H1 (cell line): ENCODE measurements around the gene BLTP3B. TPM values are rescaled to one million over a fixed set of nuclear protein-coding genes. Genes with fewer than 3 reads are reported as not detected.

Experiments
- ASH2L ChIP-seq: fragments of 200-600, 300-600 bp; sonication (generic); IDR thresholded peaks from one replicate; pipeline ENCODE4 v1.7.1; 2017; ENCODE audit warnings: low read length
- ATF3 ChIP-seq: IDR thresholded peaks from 2 replicates; pipeline ENCODE4 v1.6.1; 2011; ENCODE audit warnings: low read depth, mild to moderate bottlenecking, low read length; ENCODE audit not compliant: insufficient read depth
- EP300 ChIP-seq, 2 experiments: IDR thresholded peaks; 1 replicate in 1 of 2; 2 replicates in 1 of 2; pipeline ENCODE4 v1.6.1; 2011 to 2012; ENCODE audit warnings: low read depth in 2 of 2, low read length in 2 of 2, mild to moderate bottlenecking in 2 of 2, borderline replicate concordance in 1 of 2, inconsistent platforms in 1 of 2, moderate library complexity in 1 of 2
- EZH2 ChIP-seq: fragments of 200-600 bp; sonication (generic); IDR thresholded peaks from 2 replicates; pipeline ENCODE4 v1.7.1; 2012; ENCODE audit warnings: low read depth, mild to moderate bottlenecking, moderate library complexity, low read length, inconsistent platforms; ENCODE audit not compliant: severe bottlenecking
- GABPA ChIP-seq: IDR thresholded peaks from 2 replicates; pipeline ENCODE4 v1.6.1; 2011; ENCODE audit warnings: mild to moderate bottlenecking, low read length, moderate library complexity, borderline replicate concordance; ENCODE audit not compliant: insufficient read depth
- JUND ChIP-seq: IDR thresholded peaks from 2 replicates; pipeline ENCODE4 v1.6.1; 2011; ENCODE audit warnings: mild to moderate bottlenecking, improper control_type of control experiment, low read length
- KDM5A ChIP-seq: fragments of 200-600 bp; IDR thresholded peaks from 2 replicates; pipeline ENCODE4 v1.7.1; 2012; ENCODE audit warnings: mild to moderate bottlenecking, low read length, inconsistent platforms, mixed read lengths
- NRF1 ChIP-seq: IDR thresholded peaks from 2 replicates; pipeline ENCODE4 v1.6.1; 2011; ENCODE audit warnings: mild to moderate bottlenecking, low read depth, low read length, improper control_type of control experiment
- PHF8 ChIP-seq: fragments of 200-600 bp; sonication (generic); conservative IDR thresholded peaks from 2 replicates; pipeline ENCODE4 v1.7.1; 2012; ENCODE audit warnings: low read depth, mild to moderate bottlenecking, inconsistent platforms, low read length, moderate library complexity
- POLR2AphosphoS5 ChIP-seq: IDR thresholded peaks from 2 replicates; pipeline ENCODE4 v1.6.1; 2011; ENCODE audit warnings: low read depth, low read length
- POU5F1 ChIP-seq: IDR thresholded peaks from 2 replicates; pipeline ENCODE4 v1.6.1; 2011; ENCODE audit warnings: low read depth, mild to moderate bottlenecking, low read length, moderate library complexity
- RAD21 ChIP-seq, 2 experiments: IDR thresholded peaks in 1 of 2; conservative IDR thresholded peaks in 1 of 2; 2 replicates each; pipeline ENCODE4 v1.6.1; 2011; ENCODE audit warnings: low read depth in 2 of 2, low read length in 2 of 2, improper control_type of control experiment in 1 of 2, inconsistent platforms in 1 of 2, mild to moderate bottlenecking in 1 of 2, moderate library complexity in 1 of 2
- RFX5 ChIP-seq: IDR thresholded peaks from 2 replicates; pipeline ENCODE4 v1.6.1; 2011; ENCODE audit warnings: low read depth, low read length, improper control_type of control experiment, borderline replicate concordance
- SAP30 ChIP-seq: fragments of 300-600 bp; sonication (generic); IDR thresholded peaks from 2 replicates; pipeline ENCODE4 v1.7.1; 2012; ENCODE audit warnings: low read length, moderate library complexity, mild to moderate bottlenecking, inconsistent platforms; ENCODE audit not compliant: insufficient read depth, insufficient replicate concordance
- SIN3A ChIP-seq, 2 experiments: IDR thresholded peaks in 1 of 2; conservative IDR thresholded peaks in 1 of 2; 2 replicates each; pipeline ENCODE4 v1.6.1; 2011 to 2012; ENCODE audit warnings: low read length in 2 of 2, improper control_type of control experiment in 1 of 2, low read depth in 1 of 2, mild to moderate bottlenecking in 1 of 2
- TAF1 ChIP-seq: IDR thresholded peaks from 2 replicates; pipeline ENCODE4 v1.6.1; 2011; ENCODE audit warnings: mild to moderate bottlenecking, low read depth, low read length
- TAF7 ChIP-seq: optimal IDR thresholded peaks from 2 replicates; pipeline ENCODE3; 2011; ENCODE audit warnings: low read depth, mild to moderate bottlenecking, inconsistent platforms, low read length, moderate library complexity, borderline replicate concordance
- USF2 ChIP-seq: IDR thresholded peaks from 2 replicates; pipeline ENCODE4 v1.6.1; 2011; ENCODE audit warnings: low read length, improper control_type of control experiment
- YY1 ChIP-seq: IDR thresholded peaks from 2 replicates; pipeline ENCODE4 v1.6.1; 2011; ENCODE audit warnings: low read depth, mild to moderate bottlenecking, low read length
- ZNF274 ChIP-seq: IDR thresholded peaks from 2 replicates; pipeline ENCODE4 v1.7.0; 2012; ENCODE audit warnings: low read length, borderline replicate concordance; ENCODE audit errors: extremely low read depth
- polyA plus RNA-seq, 7 experiments: library from polyadenylated mRNA; depleted of rRNA in 3 of 7; stranded (reverse) in 5 of 7; unstranded in 2 of 7; fragments of >200 nt in 5 of 7; fragments of 200-250 nt in 2 of 7; gene quantifications; 1 replicate in 5 of 7; 2 replicates in 1 of 7; 4 replicates in 1 of 7; pipeline versions ENCODE4 v1.2.1 to v1.2.3, GENCODE V29; 2011 to 2013; ENCODE audit warnings: missing spikeins in 2 of 7, mixed read lengths in 2 of 7
- total RNA-seq: library from RNA; stranded (reverse); fragmentation: NEBNext Ultra II Directional; extraction: Animal tissue kit (Norgen Biotek cat#: 25700); gene quantifications from 2 replicates; pipeline ENCODE4 v1.2.1, GENCODE V29; 2021
- TF ChIP-seq, protein P1 (sequence below): IDR thresholded peaks from 2 replicates; pipeline ENCODE4 v1.6.1; 2012; ENCODE audit warnings: inconsistent platforms

The BLTP3B gene
- total and polyA plus RNA-seq, 2 of the 8 experiments (the other 6 are each of a cell fraction or from before 2014, with no cell fraction given) = 7.0 to 28.6 TPM

DNA sequence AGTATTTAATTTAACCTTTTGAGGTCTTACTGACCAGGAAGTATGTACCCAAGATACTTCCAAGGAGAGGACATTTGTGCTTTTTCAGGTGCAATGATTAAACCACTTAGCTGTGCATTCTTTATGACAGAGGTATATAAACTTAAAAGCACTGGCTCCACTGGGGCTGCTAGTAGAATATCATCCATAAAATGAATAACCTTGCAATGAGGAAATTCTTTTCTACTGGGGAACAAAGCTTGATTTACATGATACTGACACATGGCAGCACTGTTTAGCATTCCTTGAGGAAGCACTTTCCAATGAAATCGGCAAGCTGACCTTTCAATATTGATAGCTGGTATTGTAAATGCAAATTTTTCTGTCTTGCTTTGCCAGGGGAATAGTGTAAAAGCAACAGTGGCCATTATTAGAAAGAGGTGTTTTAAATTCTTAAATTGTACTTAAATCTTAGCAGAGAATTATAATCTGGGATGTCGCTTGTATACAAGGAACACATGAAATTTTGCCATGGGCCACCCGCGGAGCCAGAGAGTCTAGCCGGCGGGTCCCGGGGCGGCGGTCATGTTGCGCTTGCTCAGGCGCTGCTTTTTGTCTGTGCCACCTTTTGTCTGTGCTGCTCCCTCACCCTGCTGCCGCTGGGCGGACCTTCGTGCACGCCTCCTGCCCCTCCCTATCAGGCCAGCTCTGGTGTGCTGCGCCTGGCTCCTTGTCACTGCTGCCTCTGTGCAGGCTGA is 20.9 kb upstream of the BLTP3B start (continued):
- TF ChIP-seq ZNF274 (no peak), POU5F1 (no peak), JUND (no peak), TAF1 (peak; percentile 72; the same call in 1 of the 2 replicates), YY1 (0 out of 2 replicates have a peak, but pooled peaks have one; percentile 26), GABPA (no peak), EP300 (IDR thresholded peaks at IDR 0.05; ENCODE audit: borderline replicate concordance in 1 of 2, low read depth in 2 of 2, low read length in 2 of 2) (no peak), USF2 (no peak), ATF3 (no peak), NRF1 (peak; percentile 35; the same call in 1 of the 2 replicates), PHF8 (no peak), SAP30 (no peak), ASH2L (peak; percentile 56), EZH2 (no peak), RFX5 (no peak), SIN3A (conservative IDR thresholded peaks at IDR 0.05 in 1 of 2, IDR thresholded peaks at IDR 0.05 in 1 of 2; ENCODE audit: low read depth in 1 of 2, low read length in 2 of 2) (0 out of 4 replicates have a peak, but pooled peaks of 1 of the 2 experiments have one; percentile 36), POLR2AphosphoS5 (peak; percentile 70), KDM5A (no peak), RAD21 (IDR thresholded peaks at IDR 0.05 in 1 of 2, conservative IDR thresholded peaks at IDR 0.05 in 1 of 2; ENCODE audit: low read depth in 2 of 2, low read length in 2 of 2) (peak in 1 of 2 experiments; percentile 18; a peak in 1 of 4 replicates), TAF7 (no peak)
- TF ChIP-seq, protein P1, sequence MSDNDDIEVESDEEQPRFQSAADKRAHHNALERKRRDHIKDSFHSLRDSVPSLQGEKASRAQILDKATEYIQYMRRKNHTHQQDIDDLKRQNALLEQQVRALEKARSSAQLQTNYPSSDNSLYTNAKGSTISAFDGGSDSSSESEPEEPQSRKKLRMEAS = peak; percentile 63
